ENCODE data around the gene ZNF398. TPM values are rescaled to one million over a fixed set of nuclear protein-coding genes. Genes with fewer than 3 reads are reported as not detected.
A peak's percentile ranks its signal among the peaks of the same experiment; 100 is the strongest.

Gene ZNF398
- total RNA-seq, 2 donors from 2014 or later: 8.2 to 16.2 TPM

DNA sequence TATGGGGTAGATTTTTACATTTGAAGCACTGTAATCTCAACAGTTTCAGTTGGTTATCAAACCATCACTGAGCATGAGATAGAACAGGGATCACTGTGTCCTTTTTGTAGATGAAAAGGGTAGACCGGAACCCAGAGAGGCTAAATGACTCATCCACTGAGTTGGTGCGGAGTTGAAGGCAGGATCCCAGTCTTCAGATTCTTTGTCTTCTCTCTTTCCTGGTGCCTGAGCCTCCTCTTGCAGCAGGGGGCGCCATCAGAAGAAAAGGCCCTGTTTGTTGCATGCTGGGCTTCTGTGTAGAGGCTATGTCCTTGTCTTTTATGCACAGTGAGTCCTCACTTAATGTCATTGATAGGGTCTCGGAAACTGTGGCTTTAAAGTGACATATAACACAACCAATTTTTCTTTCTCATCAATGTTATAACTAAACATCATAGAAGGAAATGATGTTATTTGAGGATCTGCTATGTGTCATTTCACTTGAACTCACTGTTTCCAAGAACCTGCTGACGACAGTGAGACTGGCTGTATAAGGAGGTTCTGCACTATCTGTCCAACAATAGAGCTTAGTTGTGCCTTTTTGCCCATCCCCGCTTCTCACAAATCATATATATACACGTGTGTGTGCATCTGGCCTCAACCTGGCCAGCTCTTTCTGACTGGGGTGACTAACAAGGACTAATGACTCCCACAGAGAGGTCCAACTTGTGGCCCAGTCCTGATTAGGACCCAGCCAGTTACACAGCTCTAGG is 62.4 kb downstream of the ZNF398 start:
- Histone ChIP-seq H3K4me1 (no peaks in the 10 kb centered on the region), H3K9me3 (no peaks in the 10 kb centered on the region), H3K27ac (no peak overlapping the region), H3K36me3 (peaks cover 83% of the 10 kb centered on the region), H3K4me3 (no peak overlapping the region), H3K27me3 (no peaks in the 10 kb centered on the region)
- peak in 1 of 2 donors; percentile 39 for TF ChIP-seq CTCF (IDR thresholded peaks at IDR 0.05)
- no peak for DNase-seq (ENCODE audit: low spot score)

DNA sequence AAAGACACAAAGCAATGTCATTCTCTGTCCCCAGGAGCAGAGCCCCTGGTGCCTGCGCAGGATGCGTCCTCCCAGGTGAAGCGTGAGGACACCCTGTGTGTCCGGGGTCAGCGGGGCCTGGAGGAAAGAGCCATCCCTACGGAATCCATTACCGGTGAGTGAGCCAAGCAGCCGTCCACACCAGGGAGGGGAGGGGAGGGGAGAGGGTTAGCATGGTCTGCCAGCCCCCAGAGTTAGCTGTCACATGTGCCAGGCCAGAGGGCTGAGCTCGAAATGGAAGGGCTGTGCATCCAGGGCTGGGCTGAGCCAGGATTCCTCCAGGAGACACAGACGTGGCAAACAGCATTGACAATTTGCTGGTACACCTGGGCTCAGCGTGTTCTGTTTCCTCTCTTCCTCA is 63.3 kb downstream of the ZNF398 start:
- Histone ChIP-seq H3K36me3 (peaks cover 85% of the 10 kb centered on the region), H3K27me3 (no peaks in the 10 kb centered on the region), H3K9me3 (no peaks in the 10 kb centered on the region), H3K27ac (no peak overlapping the region), H3K4me1 (no peaks in the 10 kb centered on the region), H3K4me3 (no peak overlapping the region)
- no peak for DNase-seq (ENCODE audit: low spot score)
- TF ChIP-seq CTCF (IDR thresholded peaks at IDR 0.05): no peak

- Histone ChIP-seq H3K4me1 (no peaks in the 10 kb centered on the region), H3K27ac (no peak overlapping the region), H3K9me3 (no peaks in the 10 kb centered on the region), H3K4me3 (no peak overlapping the region), H3K27me3 (no peaks in the 10 kb centered on the region), H3K36me3 (peaks cover 99% of the 10 kb centered on the region)
- no peak for DNase-seq (ENCODE audit: low spot score)
- no peak for TF ChIP-seq CTCF (IDR thresholded peaks at IDR 0.05)
Observed at GRCh38 chr7:149214020-149214720, 66.9 kb downstream of the ZNF398 start.

DNA sequence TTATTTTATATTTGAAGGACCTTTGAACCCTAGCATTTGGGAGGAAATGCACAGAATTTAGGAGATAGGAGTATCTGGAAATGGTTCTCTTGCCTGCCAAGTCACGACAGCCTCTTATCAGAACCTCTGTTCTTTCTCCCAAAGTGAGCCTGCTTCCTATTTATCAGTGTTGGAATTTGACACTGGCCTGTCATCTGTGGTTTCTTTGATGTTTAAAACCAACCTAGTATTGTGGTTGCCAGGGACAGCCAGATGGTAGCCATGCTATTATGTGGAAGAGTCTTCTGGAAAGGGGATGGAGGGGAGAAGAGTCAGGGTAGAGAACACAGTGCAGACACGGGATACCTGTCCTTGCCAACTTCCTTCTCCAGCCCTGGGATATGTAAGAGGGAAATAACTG is 69.1 kb downstream of the ZNF398 start:
- Histone ChIP-seq H3K36me3 (peaks cover 96% of the 10 kb centered on the region), H3K27me3 (no peaks in the 10 kb centered on the region), H3K4me3 (no peak overlapping the region), H3K4me1 (no peaks in the 10 kb centered on the region), H3K27ac (no peak overlapping the region), H3K9me3 (no peaks in the 10 kb centered on the region)
- TF ChIP-seq CTCF (IDR thresholded peaks at IDR 0.05): no peak
- DNase-seq (ENCODE audit: low spot score): no peak

GRCh38 chr7:149217570-149217969 is 70.3 kb downstream of the ZNF398 start:
- Histone ChIP-seq H3K27ac (no peak overlapping the region), H3K4me3 (no peak overlapping the region), H3K9me3 (no peaks in the 10 kb centered on the region), H3K36me3 (peaks cover 87% of the 10 kb centered on the region), H3K27me3 (no peaks in the 10 kb centered on the region), H3K4me1 (no peaks in the 10 kb centered on the region)
- TF ChIP-seq CTCF (IDR thresholded peaks at IDR 0.05): no peak
- DNase-seq (ENCODE audit: low spot score): no peak

Data from right atrium auricular region (tissue), 2 donors.